B cell (primary cell): ENCODE results near the gene FMNL2. TPM values are rescaled to one million over a fixed set of nuclear protein-coding genes. Genes with fewer than 3 reads are reported as not detected.
"Not testable (repeated sequence)": the region's sequence is repeated elsewhere in the genome, so short reads cannot be mapped to it uniquely, and the experiment has no call there.

ENCODE experiments used
- ATAC-seq: fragments of 200-7000 bp; cut with Tn5 transposase; one replicate; pipeline ENCODE4 v1.10.0; 2021; ENCODE audit warnings: low read depth, mild to moderate bottlenecking, moderate number of reproducible peaks, moderate library complexity
- CTCF ChIA-PET: fragments of 350-600 bp; sonication (Branson Sonifier 250); formaldehyde crosslinking; loops from one replicate; lab custom pipeline; 2021; ENCODE audit warnings: antibody characterized with exemption, inconsistent platforms; lab: Charles Lee
- POLR2A ChIA-PET: fragments of 350-600 bp; sonication (Branson Sonifier 250); formaldehyde crosslinking; loops from one replicate; lab custom pipeline; 2021; ENCODE audit warnings: antibody characterized with exemption; lab: Charles Lee
- DNase-seq: peaks from one replicate; pipeline ENCODE4 v3.0.0; 2013
- H2AFZ ChIP-seq: 2 replicates; pipeline ENCODE4 v1.6.1; 2012; ENCODE audit warnings: mild to moderate bottlenecking, low read depth, low read length; ENCODE audit not compliant: insufficient read depth, poor library complexity, severe bottlenecking
- H3K27ac ChIP-seq, 2 donors: 1 replicate in 1 of 2; 2 replicates in 1 of 2; pipeline ENCODE4 v1.5.1; 2012 to 2013; ENCODE audit warnings: low read length in 2 of 2, mild to moderate bottlenecking in 2 of 2, moderate library complexity in 1 of 2
- H3K27me3 ChIP-seq, 4 experiments: fragments of 200-600 bp in 1 of 4; sonication (generic) in 1 of 4; replicated peaks in 1 of 4; 1 replicate in 2 of 4; 2 replicates in 2 of 4; pipeline versions ENCODE4 v1.6.1 to v1.7.0; 2013 to 2016; ENCODE audit warnings: low read length in 3 of 4, mild to moderate bottlenecking in 2 of 4, mixed read lengths in 1 of 4, moderate library complexity in 1 of 4; ENCODE audit not compliant: insufficient read depth in 4 of 4, control insufficient read depth in 3 of 4; ENCODE audit errors: control extremely low read depth in 1 of 4
- H3K36me3 ChIP-seq, 2 experiments: replicated peaks in 1 of 2; 1 replicate in 1 of 2; 2 replicates in 1 of 2; pipeline versions ENCODE4 v1.6.1 to v1.7.1; 2013; ENCODE audit warnings: low read length in 1 of 2; ENCODE audit not compliant: insufficient read depth in 2 of 2, control insufficient read depth in 1 of 2; ENCODE audit errors: control extremely low read depth in 1 of 2, extremely low read depth in 1 of 2
- H3K4me1 ChIP-seq, 2 donors: fragments of 200-600 bp in 1 of 2; sonication (generic) in 1 of 2; 1 replicate in 1 of 2; 2 replicates in 1 of 2; pipeline versions ENCODE4 v1.5.1 to v1.6.1; 2013 to 2017; ENCODE audit warnings: low read length in 2 of 2; ENCODE audit not compliant: control insufficient read depth in 2 of 2, insufficient read depth in 2 of 2
- H3K4me2 ChIP-seq: replicated peaks from 2 replicates; pipeline ENCODE3; 2012; ENCODE audit warnings: mild to moderate bottlenecking, low read depth, low read length; ENCODE audit not compliant: poor library complexity, severe bottlenecking
- H3K4me3 ChIP-seq, 5 experiments: fragments of 200-600 bp in 1 of 5; sonication (generic) in 1 of 5; 1 replicate in 3 of 5; 2 replicates in 2 of 5; pipeline versions ENCODE4 v1.5.1 to v1.7.0; 2011 to 2016; ENCODE audit warnings: low read length in 4 of 5, mild to moderate bottlenecking in 4 of 5, low read depth in 2 of 5, control low read depth in 1 of 5, moderate library complexity in 1 of 5; ENCODE audit not compliant: insufficient read depth in 1 of 5; ENCODE audit errors: control extremely low read depth in 1 of 5, extremely low read depth in 1 of 5
- H3K79me2 ChIP-seq: fragments of 200-600 bp; sonication (generic); one replicate; pipeline ENCODE4 v1.6.0; 2016; ENCODE audit warnings: low read length; ENCODE audit not compliant: control insufficient read depth, insufficient read depth
- H3K9ac ChIP-seq: fragments of 200-600 bp; sonication (generic); 2 replicates; pipeline ENCODE4 v1.6.1; 2017; ENCODE audit warnings: mild to moderate bottlenecking, low read length, moderate library complexity
- H3K9me3 ChIP-seq, 3 donors: one replicate each; pipeline versions ENCODE4 v1.6.1 to v1.7.1; 2013; ENCODE audit warnings: low read length in 2 of 3; ENCODE audit not compliant: control insufficient read depth in 2 of 3, insufficient read depth in 1 of 3; ENCODE audit errors: control extremely low read depth in 1 of 3
- H4K20me1 ChIP-seq: 2 replicates; pipeline ENCODE4 v1.6.0; 2012; ENCODE audit warnings: mild to moderate bottlenecking, low read length; ENCODE audit not compliant: insufficient read depth, control insufficient read depth, poor library complexity, severe bottlenecking
- H3K27ac Mint-ChIP-seq: one replicate; pipeline ENCODE4 v1.8.0; 2021; ENCODE audit warnings: mixed read lengths
- H3K27me3 Mint-ChIP-seq: one replicate; pipeline ENCODE4 v1.8.0; 2021; ENCODE audit warnings: mixed read lengths
- H3K4me1 Mint-ChIP-seq: one replicate; pipeline ENCODE4 v1.8.0; 2021; ENCODE audit warnings: mixed read lengths
- H3K4me3 Mint-ChIP-seq: one replicate; pipeline ENCODE4 v1.8.0; 2021; ENCODE audit warnings: mixed read lengths
- H3K9me3 Mint-ChIP-seq: one replicate; pipeline ENCODE4 v1.8.0; 2022; ENCODE audit warnings: mixed read lengths; ENCODE audit not compliant: insufficient read depth
- EZH2 ChIP-seq: IDR thresholded peaks from 2 replicates; pipeline ENCODE4 v1.6.1; 2012; ENCODE audit warnings: borderline replicate concordance, low read depth, mild to moderate bottlenecking, moderate library complexity, low read length; ENCODE audit not compliant: insufficient read depth, poor library complexity, severe bottlenecking
- WGBS: methylation state at CpG from one replicate; pipeline ENCODE4 v1.1.5; 2013; ENCODE audit warnings: missing lambda C conversion rate; ENCODE audit not compliant: insufficient coverage; 5-methylcytosine and 5-hydroxymethylcytosine counted together
- intact Hi-C: fragments of 100-400 bp; cut with micrococcal nuclease; formaldehyde crosslinking; loops from one replicate; pipeline ENCODE4 v1.10.0; 2022
- polyA plus RNA-seq: library from polyadenylated mRNA; depleted of rRNA; stranded (reverse); fragments of >200 nt; gene quantifications from 2 replicates; pipeline ENCODE4 v1.2.3, GENCODE V29; 2012
- total RNA-seq, 2 donors: library from RNA; stranded (reverse); fragments of 120-200 nt in 1 of 2; gene quantifications; 1 replicate in 1 of 2; 2 replicates in 1 of 2; pipeline versions ENCODE4 v1.2.3 to v1.2.4, GENCODE V29; 2013 to 2022
- TF ChIP-seq, protein P1 (sequence below): fragments of 200-600 bp; IDR thresholded peaks from one replicate; pipeline ENCODE4 v1.8.0; 2022; ENCODE audit warnings: antibody characterized with exemption, mild to moderate bottlenecking

The FMNL2 gene
- total and polyA plus RNA-seq, 2 donors (not counting 1 experiment from before 2014, with no cell fraction given) = 0.73 to 8.8 TPM

DNA sequence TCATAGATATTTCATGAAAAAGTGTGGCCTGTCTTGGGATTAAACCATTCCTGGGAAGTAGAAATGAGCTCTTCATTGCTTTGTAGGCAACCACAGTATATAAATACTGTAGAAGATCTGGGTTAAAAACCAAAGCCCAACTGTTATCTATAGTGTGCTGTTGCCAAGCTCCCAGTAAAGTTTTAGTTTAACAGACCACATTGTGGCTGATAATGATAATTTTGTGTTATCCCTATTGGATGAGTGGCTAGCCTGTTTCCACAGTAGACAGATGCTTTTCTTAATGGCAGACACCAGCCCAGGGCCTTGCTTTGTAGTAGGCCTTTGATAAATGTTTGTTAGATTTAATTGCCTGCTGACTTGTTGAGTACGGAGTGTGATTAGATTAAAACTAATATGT is 52.1 kb downstream of the FMNL2 start:
- no CpG with 5 or more reads among the region's 1 CpG for WGBS
- Histone ChIP-seq H4K20me1 (no peaks in the 10 kb centered on the region), H2AFZ (no peak overlapping the region), H3K36me3 (no peaks in the 10 kb centered on the region), H3K9me3 (no peaks in the 10 kb centered on the region), H3K27me3 (no peaks in the 10 kb centered on the region), H3K79me2 (no peaks in the 10 kb centered on the region), H3K27ac (no peak overlapping the region), H3K4me1 (no peaks in the 10 kb centered on the region), H3K4me2 (no peak overlapping the region), H3K9ac (no peak overlapping the region), H3K4me3 (no peak overlapping the region)
- Mint-ChIP-seq H3K4me3 (no peak overlapping the region), H3K4me1 (peaks cover 3% of the 10 kb centered on the region), H3K9me3 (no peaks in the 10 kb centered on the region), H3K27me3 (no peaks in the 10 kb centered on the region), H3K27ac (no peak overlapping the region)
- TF ChIP-seq, protein P1, sequence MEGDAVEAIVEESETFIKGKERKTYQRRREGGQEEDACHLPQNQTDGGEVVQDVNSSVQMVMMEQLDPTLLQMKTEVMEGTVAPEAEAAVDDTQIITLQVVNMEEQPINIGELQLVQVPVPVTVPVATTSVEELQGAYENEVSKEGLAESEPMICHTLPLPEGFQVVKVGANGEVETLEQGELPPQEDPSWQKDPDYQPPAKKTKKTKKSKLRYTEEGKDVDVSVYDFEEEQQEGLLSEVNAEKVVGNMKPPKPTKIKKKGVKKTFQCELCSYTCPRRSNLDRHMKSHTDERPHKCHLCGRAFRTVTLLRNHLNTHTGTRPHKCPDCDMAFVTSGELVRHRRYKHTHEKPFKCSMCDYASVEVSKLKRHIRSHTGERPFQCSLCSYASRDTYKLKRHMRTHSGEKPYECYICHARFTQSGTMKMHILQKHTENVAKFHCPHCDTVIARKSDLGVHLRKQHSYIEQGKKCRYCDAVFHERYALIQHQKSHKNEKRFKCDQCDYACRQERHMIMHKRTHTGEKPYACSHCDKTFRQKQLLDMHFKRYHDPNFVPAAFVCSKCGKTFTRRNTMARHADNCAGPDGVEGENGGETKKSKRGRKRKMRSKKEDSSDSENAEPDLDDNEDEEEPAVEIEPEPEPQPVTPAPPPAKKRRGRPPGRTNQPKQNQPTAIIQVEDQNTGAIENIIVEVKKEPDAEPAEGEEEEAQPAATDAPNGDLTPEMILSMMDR = no peak
- no peak for TF ChIP-seq EZH2
- CTCF ChIA-PET = no interaction called here
- no peak for ATAC-seq
- intact Hi-C loops = no loop called here
- no peak for DNase-seq
- POLR2A ChIA-PET = no interaction called here

DNA sequence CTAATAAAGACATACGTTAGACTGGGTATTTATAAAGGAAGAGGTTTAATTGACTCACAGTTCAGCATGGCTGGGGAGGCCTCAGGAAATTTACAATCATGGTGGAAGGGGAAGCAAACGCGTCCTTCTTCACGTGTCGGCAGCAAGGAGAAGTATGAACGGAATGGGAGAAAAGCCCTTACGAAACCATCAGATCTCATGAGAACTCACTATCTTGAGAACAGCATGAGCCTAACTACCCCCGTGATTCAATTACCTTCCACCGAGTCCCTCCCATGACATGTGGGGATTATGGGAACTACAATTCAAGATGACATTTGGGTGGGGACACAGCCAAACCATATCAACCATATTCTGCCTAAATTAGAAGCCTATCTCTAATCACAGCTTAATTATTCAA is 53.3 kb downstream of the FMNL2 start:
- H2AFZ ChIP-seq, H3K4me1 ChIP-seq, H3K27me3 ChIP-seq, H3K27ac ChIP-seq, H3K9me3 ChIP-seq, POLR2A ChIA-PET, H3K4me1 Mint-ChIP-seq, H3K36me3 ChIP-seq, DNase-seq, H3K4me3 Mint-ChIP-seq, ATAC-seq, H3K79me2 ChIP-seq, H4K20me1 ChIP-seq, intact Hi-C loops, H3K4me2 ChIP-seq, H3K4me3 ChIP-seq, H3K9me3 Mint-ChIP-seq, H3K27me3 Mint-ChIP-seq, H3K27ac Mint-ChIP-seq, CTCF ChIA-PET, H3K9ac ChIP-seq: not testable (repeated sequence)
- 96% methylated on average over 5 of the region's 9 CpGs for WGBS
